ENCODE data around the gene OR52B4.
A peak's percentile ranks its signal among the peaks of the same experiment; 100 is the strongest.
"Not testable (repeated sequence)": the region's sequence is repeated elsewhere in the genome, so short reads cannot be mapped to it uniquely, and the experiment has no call there.

OR52B4 gene

DNA sequence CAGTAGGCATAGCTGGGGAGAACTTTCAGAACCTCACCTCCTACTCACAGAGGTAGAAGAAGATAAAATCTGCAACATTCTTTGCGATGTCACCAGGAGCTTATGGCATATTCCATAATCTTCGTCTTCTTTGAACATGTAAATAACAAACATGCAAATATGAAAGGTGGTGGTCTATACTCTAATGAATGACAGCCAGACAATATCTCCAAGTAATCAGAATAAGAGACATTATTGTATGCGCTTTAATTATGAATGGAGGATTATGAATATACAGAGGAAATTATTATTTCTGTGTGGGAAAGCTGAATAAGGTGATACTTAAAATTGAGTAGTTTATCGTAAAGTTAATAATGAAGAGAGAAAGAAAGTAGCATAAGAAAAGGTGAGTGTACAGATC lies at the start of gene OR52B4:
TSS of gene OR52B4 (minus strand) at position 101 of the 400 bp plus-strand sequence. CDS start at position 10, 91 bp downstream.
- H3K4me1 Mint-ChIP-seq, result no peaks in the 10 kb centered on the region
- H3K4me3 Mint-ChIP-seq, result no peak within 1 kb of the TSS
- peaks cover 4% of the 10 kb centered on the region for H3K27me3 Mint-ChIP-seq
- CTCF ChIA-PET, result no interaction called here
- no peaks in the 10 kb centered on the region for H3K9me3 Mint-ChIP-seq
- DNase-seq, result no peak
- no peaks in the 10 kb centered on the region for H3K36me3 Mint-ChIP-seq
- H3K27ac Mint-ChIP-seq, result no peak within 1 kb of the TSS

DNA sequence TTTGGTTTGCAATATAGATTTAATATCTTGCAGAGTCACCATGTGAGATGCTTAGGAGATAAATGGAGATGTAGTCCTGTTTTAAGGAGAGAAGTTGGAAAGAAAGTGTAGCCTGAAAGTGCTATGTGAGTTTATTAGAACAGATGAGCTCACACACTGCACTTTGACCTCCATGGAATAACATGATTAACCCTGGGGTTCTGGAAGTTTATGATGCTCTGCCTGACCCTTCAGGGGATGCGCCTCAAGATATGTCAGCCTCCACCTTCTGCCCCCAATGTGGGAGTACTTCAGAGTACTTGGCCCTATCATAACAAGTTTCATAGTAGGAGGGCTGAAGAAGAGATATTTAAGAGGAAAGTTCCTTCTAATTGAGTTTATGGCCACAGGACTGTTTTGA lies 48.6 kb upstream of the OR52B4 start:
- CTCF ChIA-PET, result no interaction called here
- Mint-ChIP-seq H3K27ac (no peak overlapping the region), H3K9me3 (no peaks in the 10 kb centered on the region), H3K4me3 (no peak overlapping the region), H3K4me1 (no peaks in the 10 kb centered on the region), H3K36me3 (no peaks in the 10 kb centered on the region), H3K27me3 (peaks cover 7% of the 10 kb centered on the region)
- no peak for DNase-seq

DNA sequence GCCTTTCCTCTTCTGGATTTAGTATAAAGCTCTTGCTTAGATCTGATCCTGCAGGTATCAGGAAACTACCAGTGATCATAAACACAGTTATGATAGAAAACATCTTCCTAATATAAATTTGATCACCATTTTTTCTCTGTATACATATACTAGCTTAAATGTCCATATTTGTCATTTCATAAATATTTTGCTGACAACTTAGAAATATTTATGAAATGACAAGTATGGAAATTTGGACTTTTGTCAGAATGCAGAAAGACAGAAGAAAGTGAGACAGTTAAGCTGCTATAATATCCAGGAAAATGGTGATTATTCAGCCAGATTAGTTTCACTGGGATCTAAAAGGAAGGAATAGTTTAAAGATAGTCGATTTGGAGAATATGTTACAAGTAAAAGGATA lies 48.1 kb upstream of the OR52B4 start:
- Mint-ChIP-seq H3K27ac (no peak overlapping the region), H3K36me3 (no peaks in the 10 kb centered on the region), H3K9me3 (no peaks in the 10 kb centered on the region), H3K4me1 (no peaks in the 10 kb centered on the region), H3K4me3 (no peak overlapping the region), H3K27me3 (peaks cover 7% of the 10 kb centered on the region)
- CTCF ChIA-PET, result no interaction called here
- DNase-seq, result no peak

DNA sequence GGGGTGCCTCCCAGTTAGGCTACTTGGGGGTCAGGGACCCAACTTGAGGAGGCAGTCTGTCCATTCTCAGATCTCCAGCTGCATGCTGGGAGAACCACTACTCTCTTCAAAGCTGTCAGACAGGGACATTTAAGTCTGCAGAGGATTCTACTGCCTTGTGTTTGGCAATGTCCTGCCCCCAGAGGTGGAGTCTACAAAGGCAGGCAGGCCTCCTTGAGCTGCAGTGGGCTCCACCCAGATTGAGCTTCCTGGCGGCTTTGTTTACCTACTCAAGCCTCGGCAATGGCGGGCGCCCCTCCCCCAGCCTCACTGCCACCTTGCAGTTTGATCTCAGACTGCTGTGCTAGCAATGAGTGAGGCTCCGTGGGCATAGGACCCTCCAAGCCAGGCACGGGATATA lies 38.0 kb upstream of the OR52B4 start:
- not testable (repeated sequence) for H3K27ac Mint-ChIP-seq, H3K36me3 Mint-ChIP-seq, H3K9me3 Mint-ChIP-seq, DNase-seq, H3K4me3 Mint-ChIP-seq, H3K4me1 Mint-ChIP-seq
- CTCF ChIA-PET, result interaction anchor here (1.3 kb wide), 1 partner anchor 220 kb away, joined by 4 read pairs; no protein-coding TSS in a partner anchor
- peaks cover 18% of the 10 kb centered on the region for H3K27me3 Mint-ChIP-seq

DNA sequence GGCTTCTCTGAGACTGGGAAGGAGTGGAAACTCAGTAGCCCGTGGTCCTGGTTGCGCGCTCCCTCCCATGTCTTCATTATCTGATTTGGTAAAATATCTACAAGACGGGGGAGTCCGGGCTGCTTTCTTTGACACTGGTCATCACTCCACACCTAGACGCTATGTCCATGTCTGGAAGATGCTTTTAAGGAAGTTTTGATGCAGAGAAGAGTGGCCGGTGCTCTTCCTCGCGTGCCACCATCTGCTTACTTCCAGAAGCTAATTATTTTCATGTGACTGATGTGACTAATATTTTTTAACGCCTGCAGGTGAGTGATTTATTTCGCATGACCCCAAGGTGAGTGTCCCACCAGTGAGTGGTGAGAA lies 25.7 kb upstream of the OR52B4 start:
- H3K36me3 Mint-ChIP-seq, result peaks cover 39% of the 10 kb centered on the region
- CTCF ChIA-PET, result interaction anchor here (1.8 kb wide), 1 partner anchor 207 kb away, joined by 9 read pairs; no protein-coding TSS in a partner anchor
- DNase-seq, result no peak
- peak overlapping the region; percentile 92 for H3K27ac Mint-ChIP-seq
- peaks cover 42% of the 10 kb centered on the region for H3K4me1 Mint-ChIP-seq
- H3K4me3 Mint-ChIP-seq, result peak overlapping the region; percentile 92
- peaks cover 7% of the 10 kb centered on the region for H3K9me3 Mint-ChIP-seq
- H3K27me3 Mint-ChIP-seq, result peaks cover 18% of the 10 kb centered on the region

DNA sequence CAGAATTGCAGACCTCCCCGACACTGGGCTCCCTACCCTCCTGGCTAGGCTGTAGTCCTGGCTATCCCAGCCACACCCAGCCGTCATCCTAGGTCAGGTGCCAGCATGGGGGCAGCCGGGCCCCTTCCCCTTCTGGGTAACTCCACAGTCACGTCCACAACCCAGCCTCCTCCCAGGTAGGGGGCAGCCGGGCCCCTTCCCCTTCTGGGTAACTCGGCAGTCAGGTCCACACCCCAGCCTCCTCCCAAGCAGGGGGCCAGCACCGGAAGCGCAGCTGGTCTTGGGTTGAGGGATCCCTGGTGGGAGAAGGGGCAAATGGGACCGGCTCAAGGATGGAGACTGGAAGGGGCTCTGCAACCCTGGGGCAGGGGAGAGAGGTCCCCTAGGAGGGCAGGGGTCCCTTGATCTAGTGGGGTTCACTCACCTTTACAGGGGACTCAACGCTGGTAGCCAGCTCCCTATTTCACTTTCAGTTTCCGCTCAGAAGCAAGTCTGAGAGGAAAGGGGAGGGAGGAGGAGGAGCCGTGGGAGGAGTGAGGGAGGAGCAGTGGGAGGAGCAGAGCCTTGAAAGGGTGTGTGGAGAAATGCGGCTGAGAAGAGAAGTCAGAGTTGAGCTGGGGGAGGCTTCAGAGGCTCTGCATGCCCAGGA lies 25.1 kb upstream of the OR52B4 start, which contains the start of gene TRIM21:
TSS of gene TRIM21 (minus strand) at position 494 of the 649 bp plus-strand sequence. CDS start 3,293 bp downstream, outside the sequence.
- peaks cover 42% of the 10 kb centered on the region for H3K4me1 Mint-ChIP-seq
- peaks cover 18% of the 10 kb centered on the region for H3K27me3 Mint-ChIP-seq
- peaks cover 4% of the 10 kb centered on the region for H3K9me3 Mint-ChIP-seq
- H3K36me3 Mint-ChIP-seq, result peaks cover 44% of the 10 kb centered on the region
- peak; percentile 95 for DNase-seq
- peak within 1 kb of the TSS; percentile 92 for H3K4me3 Mint-ChIP-seq
- CTCF ChIA-PET, result interaction anchor here (0.9 to 1.8 kb wide), 2 partner anchors 154 to 206 kb away, joined by 3 to 9 read pairs; no protein-coding TSS in a partner anchor
- peak within 1 kb of the TSS; percentile 92 for H3K27ac Mint-ChIP-seq

DNA sequence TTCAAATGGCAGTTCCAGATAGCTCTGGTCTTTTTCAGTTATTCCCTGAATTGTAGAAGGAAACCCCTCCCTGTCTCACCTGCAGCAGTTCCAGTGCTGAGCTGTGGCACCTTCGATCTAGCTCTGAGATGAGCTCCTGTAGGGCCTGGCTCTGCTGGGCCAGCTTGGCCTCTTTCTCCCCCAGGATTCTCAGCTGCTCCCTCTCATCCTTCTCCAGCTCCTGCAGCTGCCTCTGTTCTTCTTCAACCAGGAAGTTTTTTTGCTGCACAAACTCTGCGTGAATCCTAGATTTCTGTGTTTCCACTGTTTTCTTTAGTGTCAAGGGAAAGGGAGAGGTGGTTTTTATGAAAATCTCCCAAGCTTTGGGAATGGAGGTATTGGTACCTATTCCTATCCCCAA lies 20.0 kb upstream of the OR52B4 start:
- no peaks in the 10 kb centered on the region for H3K9me3 Mint-ChIP-seq
- peaks cover 31% of the 10 kb centered on the region for H3K4me1 Mint-ChIP-seq
- no peak for DNase-seq
- no peak overlapping the region for H3K27ac Mint-ChIP-seq
- no peaks in the 10 kb centered on the region for H3K27me3 Mint-ChIP-seq
- no peak overlapping the region for H3K4me3 Mint-ChIP-seq
- peaks cover 86% of the 10 kb centered on the region for H3K36me3 Mint-ChIP-seq
- CTCF ChIA-PET, result no interaction called here

DNA sequence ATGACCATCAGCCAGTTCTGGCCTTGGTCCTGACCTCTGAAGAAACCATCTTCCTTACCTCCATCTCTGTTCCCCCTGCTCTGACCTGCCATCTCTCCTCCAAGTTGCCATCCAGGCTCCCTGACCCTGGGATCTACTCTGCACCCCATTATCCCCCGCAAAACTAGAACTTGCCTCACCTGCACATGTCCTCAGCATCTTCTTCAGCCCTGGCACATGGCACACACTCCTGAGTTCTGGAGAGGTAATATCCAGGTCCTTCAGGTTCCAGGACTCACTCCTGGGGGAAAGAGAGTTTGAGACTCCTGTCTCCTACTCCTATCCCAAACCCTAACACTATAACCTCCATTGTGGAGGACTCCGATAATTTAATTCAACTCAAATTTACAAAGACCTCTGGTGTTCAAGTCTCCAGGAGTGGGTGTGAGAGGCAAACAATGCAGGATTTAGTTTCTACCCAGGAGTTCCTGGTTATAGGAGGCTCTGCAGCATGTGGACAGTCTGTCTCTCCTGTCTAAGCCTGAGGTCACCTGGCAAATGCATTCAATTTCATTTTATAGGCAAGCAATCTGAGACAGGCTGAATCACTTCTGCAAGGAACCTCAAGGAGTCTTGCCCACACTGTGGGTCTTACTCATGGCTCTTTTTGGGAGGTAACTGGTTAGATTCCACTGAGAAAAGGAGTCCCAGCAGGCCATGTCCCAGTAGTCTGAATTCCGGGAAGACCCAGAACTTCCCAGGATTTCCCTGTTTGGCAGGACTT lies 18.0 kb upstream of the OR52B4 start:
- H3K4me3 Mint-ChIP-seq, result no peak overlapping the region

DNA sequence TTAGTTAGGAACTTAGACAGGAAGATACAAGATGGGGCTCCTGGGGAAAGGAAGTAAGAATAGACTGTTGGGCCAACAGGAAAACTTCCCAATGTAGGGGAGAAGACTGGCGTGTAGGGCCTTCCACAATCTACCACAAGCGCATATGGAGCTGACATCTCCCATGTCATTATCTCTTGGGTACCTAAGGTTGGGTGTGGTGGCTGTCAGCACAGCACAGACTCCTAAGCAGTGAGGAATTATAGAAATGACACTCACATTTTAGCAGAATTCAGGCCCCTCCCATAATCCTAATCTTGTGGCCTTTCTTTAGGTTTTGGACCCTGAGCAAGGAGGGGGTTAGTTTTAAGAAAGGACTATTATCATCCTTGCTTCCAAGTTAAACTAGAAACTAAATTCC lies 13.7 kb upstream of the OR52B4 start:
- DNase-seq, result no peak
- Mint-ChIP-seq H3K27ac (no peak overlapping the region), H3K27me3 (no peaks in the 10 kb centered on the region), H3K36me3 (peaks cover 35% of the 10 kb centered on the region), H3K4me1 (no peaks in the 10 kb centered on the region), H3K9me3 (no peaks in the 10 kb centered on the region), H3K4me3 (no peak overlapping the region)
- CTCF ChIA-PET, result no interaction called here

More for the DNA sequence above, 18.0 kb upstream of the OR52B4 start:
- DNase-seq, result no peak
- no peaks in the 10 kb centered on the region for H3K27me3 Mint-ChIP-seq
- H3K9me3 Mint-ChIP-seq, result no peaks in the 10 kb centered on the region
- peaks cover 13% of the 10 kb centered on the region for H3K4me1 Mint-ChIP-seq
- CTCF ChIA-PET, result no interaction called here
- H3K27ac Mint-ChIP-seq, result no peak overlapping the region
- peaks cover 72% of the 10 kb centered on the region for H3K36me3 Mint-ChIP-seq

DNA sequence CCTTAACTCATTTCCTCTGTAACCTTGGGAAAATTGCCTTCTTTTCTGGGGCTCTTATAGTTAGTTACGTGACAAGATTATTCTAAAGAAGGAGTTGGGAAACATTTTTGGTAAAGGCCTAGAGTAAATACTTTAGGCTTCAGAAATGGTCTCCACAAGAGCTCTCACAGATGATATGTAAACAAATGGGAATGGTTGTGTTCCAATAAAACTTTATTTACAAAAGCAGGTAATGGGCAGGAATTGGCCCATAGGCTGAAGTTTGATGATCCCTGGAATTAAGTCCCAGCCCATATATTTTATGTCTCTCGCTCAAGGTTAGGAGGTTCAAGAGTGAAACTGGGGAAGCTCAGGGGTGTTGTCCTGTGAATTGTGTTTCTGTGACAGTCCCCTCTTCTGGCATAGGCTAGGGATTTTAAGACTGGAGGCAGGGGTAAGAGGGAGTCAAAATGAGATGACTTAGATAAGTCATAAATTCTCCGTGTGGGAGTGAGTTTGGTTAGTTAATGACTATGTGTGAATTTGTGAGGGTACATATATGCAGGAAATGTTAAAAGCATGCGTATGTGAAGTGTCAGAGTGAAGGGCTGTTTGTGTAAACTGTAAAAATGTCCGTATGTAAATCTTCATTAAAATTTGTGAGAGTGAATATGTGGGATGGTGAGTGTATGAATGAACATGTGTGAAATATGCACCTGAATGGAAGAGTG lies 7.4 kb upstream of the OR52B4 start:
- H3K4me1 Mint-ChIP-seq, result no peaks in the 10 kb centered on the region
- no peaks in the 10 kb centered on the region for H3K9me3 Mint-ChIP-seq
- no peaks in the 10 kb centered on the region for H3K36me3 Mint-ChIP-seq
- H3K27me3 Mint-ChIP-seq, result no peaks in the 10 kb centered on the region
- H3K27ac Mint-ChIP-seq, result no peak overlapping the region
- H3K4me3 Mint-ChIP-seq, result no peak overlapping the region
- DNase-seq, result no peak
- CTCF ChIA-PET, result no interaction called here

DNA sequence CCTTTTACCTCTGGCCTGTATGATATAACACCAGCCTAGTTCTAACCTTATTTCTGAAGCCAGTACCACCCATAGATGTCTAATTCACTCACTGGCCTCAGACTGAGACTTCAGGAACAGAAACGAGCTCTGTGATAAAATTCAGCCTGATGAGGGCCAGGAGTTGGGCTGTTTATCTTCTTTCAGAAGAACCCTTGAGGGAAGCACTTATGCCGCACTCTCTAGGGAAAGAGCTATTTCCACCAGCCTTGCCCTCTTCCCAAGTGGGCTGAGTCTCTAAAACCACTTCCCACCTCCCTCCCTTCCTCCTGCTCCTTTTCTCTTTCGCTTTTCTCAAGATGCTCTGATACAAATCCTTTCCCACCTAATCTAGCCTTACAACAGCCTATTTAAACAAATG lies 2.0 kb upstream of the OR52B4 start:
- H3K27ac Mint-ChIP-seq, result no peak overlapping the region
- H3K9me3 Mint-ChIP-seq, result no peaks in the 10 kb centered on the region
- no peaks in the 10 kb centered on the region for H3K36me3 Mint-ChIP-seq
- peaks cover 4% of the 10 kb centered on the region for H3K27me3 Mint-ChIP-seq
- DNase-seq, result no peak
- no peaks in the 10 kb centered on the region for H3K4me1 Mint-ChIP-seq
- CTCF ChIA-PET, result no interaction called here
- no peak overlapping the region for H3K4me3 Mint-ChIP-seq

DNA sequence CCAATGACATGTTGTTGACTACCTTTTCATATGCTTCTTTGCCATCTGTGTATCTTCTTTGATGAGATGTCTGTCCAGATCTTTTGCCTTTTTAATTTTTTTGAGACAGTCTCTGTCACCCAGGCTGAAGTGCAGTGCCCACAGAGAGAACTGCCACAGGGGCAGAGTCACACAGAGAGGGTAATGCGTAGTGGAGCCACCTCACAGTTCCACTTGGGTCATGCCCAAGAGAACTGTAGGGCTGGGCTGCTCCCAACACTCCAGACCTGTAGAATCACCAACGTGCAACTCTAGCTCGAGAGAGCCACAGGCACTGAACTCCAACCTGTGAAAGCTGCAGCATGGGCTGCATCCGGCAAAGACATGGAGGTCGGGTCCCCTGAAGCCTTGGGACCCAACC lies 20.0 kb downstream of the OR52B4 start:
- H3K4me3 Mint-ChIP-seq, H3K27ac Mint-ChIP-seq, H3K9me3 Mint-ChIP-seq, CTCF ChIA-PET, H3K4me1 Mint-ChIP-seq, DNase-seq, H3K36me3 Mint-ChIP-seq, H3K27me3 Mint-ChIP-seq: not testable (repeated sequence)

DNA sequence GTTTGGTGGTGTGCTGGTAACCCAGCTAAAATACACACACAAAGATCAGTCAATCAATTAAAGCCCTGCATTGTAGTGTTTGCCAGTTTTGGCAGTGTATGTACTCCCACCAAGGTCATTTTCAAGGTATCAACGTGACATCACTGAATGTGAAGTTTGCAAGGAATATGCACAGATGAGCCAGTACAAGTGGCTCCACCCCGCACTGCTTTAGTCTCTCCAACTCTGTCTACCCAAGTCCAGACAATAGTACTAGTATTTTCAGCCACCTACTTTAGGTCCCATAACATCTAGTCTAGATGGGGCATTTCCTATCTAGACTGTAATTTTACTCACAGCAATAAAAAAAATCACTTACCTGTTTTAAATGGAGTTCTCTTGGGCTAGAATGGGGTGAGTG lies 22.8 kb downstream of the OR52B4 start:
- H3K4me1 Mint-ChIP-seq, CTCF ChIA-PET, H3K36me3 Mint-ChIP-seq, DNase-seq, H3K9me3 Mint-ChIP-seq, H3K4me3 Mint-ChIP-seq, H3K27me3 Mint-ChIP-seq, H3K27ac Mint-ChIP-seq: not testable (repeated sequence)

DNA sequence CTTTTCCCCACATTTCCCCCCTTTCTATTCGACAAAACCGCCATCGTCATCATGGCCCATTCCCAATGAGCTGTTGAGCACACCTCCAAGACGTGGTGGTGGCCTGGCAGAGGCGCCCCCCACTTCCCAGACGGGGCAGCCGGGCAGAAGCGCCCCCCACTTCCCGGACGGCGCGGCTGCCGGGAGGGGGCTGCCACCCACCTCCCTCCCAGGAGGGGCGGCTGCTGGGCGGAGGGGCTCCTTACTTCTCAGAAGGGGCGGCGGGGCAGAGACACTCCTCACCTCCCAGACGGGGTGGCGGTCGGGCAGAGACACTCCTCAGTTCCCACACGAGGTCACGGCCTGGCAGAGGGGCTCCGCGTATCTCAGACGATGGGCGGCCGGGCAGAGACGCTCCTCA lies 33.8 kb downstream of the OR52B4 start:
- H3K4me1 Mint-ChIP-seq, H3K27ac Mint-ChIP-seq, H3K4me3 Mint-ChIP-seq, CTCF ChIA-PET, H3K27me3 Mint-ChIP-seq, H3K9me3 Mint-ChIP-seq, H3K36me3 Mint-ChIP-seq, DNase-seq: not testable (repeated sequence)
